SK-N-SH treated with all-trans-retinoic acid at 6 μM for 48 hours (cell line): ENCODE measurements around the gene PTPRG.

Experiments used
- BACH2 ChIP-seq: fragments of 250-450 bp; sonication (Bioruptor Pico); IDR thresholded peaks from 2 replicates; pipeline ENCODE4 v1.9.0; 2021; ENCODE audit warnings: mild to moderate bottlenecking, borderline replicate concordance
- CREB5 ChIP-seq: fragments of 250-450 bp; sonication (Bioruptor Pico); IDR thresholded peaks from 2 replicates; pipeline ENCODE4 v1.5.1; 2020; ENCODE audit warnings: low read depth, mild to moderate bottlenecking, moderate library complexity
- ISL1 ChIP-seq: fragments of 250-450 bp; sonication (Bioruptor Pico); IDR thresholded peaks from 2 replicates; pipeline ENCODE4 v2.1.2; 2022; ENCODE audit warnings: mild to moderate bottlenecking, moderate library complexity
- POU6F1 ChIP-seq: fragments of 250-450 bp; sonication (Bioruptor Pico); IDR thresholded peaks from 2 replicates; pipeline ENCODE4 v1.8.0; 2021; ENCODE audit warnings: low read depth, mild to moderate bottlenecking, moderate library complexity, borderline replicate concordance
- RARB ChIP-seq: fragments of 250-450 bp; sonication (Bioruptor Pico); IDR thresholded peaks from 2 replicates; pipeline ENCODE4 v1.8.0; 2021; ENCODE audit warnings: mild to moderate bottlenecking, moderate library complexity
- TCF4 ChIP-seq: fragments of 250-450 bp; sonication (Bioruptor Pico); IDR thresholded peaks from 2 replicates; pipeline ENCODE4 v1.8.0; 2021; ENCODE audit warnings: mild to moderate bottlenecking, moderate library complexity, borderline replicate concordance
- ZNF565 ChIP-seq: fragments of 450-650 bp; formaldehyde crosslinking; conservative IDR thresholded peaks from 2 replicates; pipeline ENCODE4 v1.5.0; 2020; ENCODE audit warnings: low read depth, mild to moderate bottlenecking, moderate library complexity
- ZNF70 ChIP-seq: fragments of 450-650 bp; formaldehyde crosslinking; IDR thresholded peaks from 2 replicates; pipeline ENCODE4 v1.5.0; 2020; ENCODE audit warnings: mild to moderate bottlenecking, moderate library complexity
- TF ChIP-seq, protein P1 (sequence below): fragments of 250-450 bp; sonication (Bioruptor Pico); IDR thresholded peaks from 2 replicates; pipeline ENCODE4 v1.8.0; 2020; ENCODE audit warnings: mild to moderate bottlenecking, moderate library complexity, borderline replicate concordance

GRCh38 chr3:61562042-61562720 lies 810 bp downstream of the PTPRG start:
- TF ChIP-seq CREB5 (no peak), RARB (CRISPR knock-in tag) (no peak), ZNF70 (CRISPR knock-in tag) (no peak), TCF4 (CRISPR knock-in tag) (no peak), POU6F1 (no peak), ISL1 (CRISPR knock-in tag) (no peak), ZNF565 (CRISPR knock-in tag) (no peak), BACH2 (CRISPR knock-in tag) (no peak)
- TF ChIP-seq, protein P1, sequence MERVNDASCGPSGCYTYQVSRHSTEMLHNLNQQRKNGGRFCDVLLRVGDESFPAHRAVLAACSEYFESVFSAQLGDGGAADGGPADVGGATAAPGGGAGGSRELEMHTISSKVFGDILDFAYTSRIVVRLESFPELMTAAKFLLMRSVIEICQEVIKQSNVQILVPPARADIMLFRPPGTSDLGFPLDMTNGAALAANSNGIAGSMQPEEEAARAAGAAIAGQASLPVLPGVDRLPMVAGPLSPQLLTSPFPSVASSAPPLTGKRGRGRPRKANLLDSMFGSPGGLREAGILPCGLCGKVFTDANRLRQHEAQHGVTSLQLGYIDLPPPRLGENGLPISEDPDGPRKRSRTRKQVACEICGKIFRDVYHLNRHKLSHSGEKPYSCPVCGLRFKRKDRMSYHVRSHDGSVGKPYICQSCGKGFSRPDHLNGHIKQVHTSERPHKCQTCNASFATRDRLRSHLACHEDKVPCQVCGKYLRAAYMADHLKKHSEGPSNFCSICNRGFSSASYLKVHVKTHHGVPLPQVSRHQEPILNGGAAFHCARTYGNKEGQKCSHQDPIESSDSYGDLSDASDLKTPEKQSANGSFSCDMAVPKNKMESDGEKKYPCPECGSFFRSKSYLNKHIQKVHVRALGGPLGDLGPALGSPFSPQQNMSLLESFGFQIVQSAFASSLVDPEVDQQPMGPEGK (CRISPR knock-in tag): no peak
